MCF 10A (cell line): ENCODE measurements around the gene DEDD. TPM values are rescaled to one million over a fixed set of nuclear protein-coding genes. Genes with fewer than 3 reads are reported as not detected.

Source experiments
- BruUV-seq: library from RNA; stranded (reverse); fragments of 400-500 nt; replicated peaks from 2 replicates; lab custom pipeline; 2021; lab: Mats Ljungman, UMichigan
- CTCF ChIA-PET: fragments of 300-600 bp; sonication (Branson Sonifier 250); formaldehyde crosslinking; extraction: SDS; loops from one replicate; lab custom pipeline; 2021; ENCODE audit warnings: antibody characterized with exemption, inconsistent platforms; lab: Yijun Ruan, JAX
- POLR2A ChIA-PET: fragments of 300-600, 350-650 bp; sonication (Branson Sonifier 250); formaldehyde crosslinking; extraction: SDS; loops from one replicate; lab custom pipeline; 2020; ENCODE audit warnings: antibody characterized with exemption, inconsistent platforms; lab: Yijun Ruan, JAX
- DNase-seq: peaks from one replicate; pipeline ENCODE4 v3.0.0-alpha.2; 2018; ENCODE audit not compliant: unreplicated experiment
- H3K27ac Mint-ChIP-seq: one replicate; pipeline ENCODE4 v1.8.0; 2022; ENCODE audit warnings: mild to moderate bottlenecking, low read depth, mixed read lengths; ENCODE audit not compliant: unreplicated experiment
- H3K27me3 Mint-ChIP-seq: one replicate; pipeline ENCODE4 v1.8.0; 2022; ENCODE audit warnings: mixed read lengths; ENCODE audit not compliant: insufficient read depth, unreplicated experiment
- H3K36me3 Mint-ChIP-seq: one replicate; pipeline ENCODE4 v1.8.0; 2022; ENCODE audit warnings: mild to moderate bottlenecking, moderate library complexity, mixed read lengths; ENCODE audit not compliant: insufficient read depth, unreplicated experiment
- H3K4me1 Mint-ChIP-seq: one replicate; pipeline ENCODE4 v1.8.0; 2022; ENCODE audit warnings: mixed read lengths; ENCODE audit not compliant: insufficient read depth, unreplicated experiment
- H3K4me3 Mint-ChIP-seq: one replicate; pipeline ENCODE4 v1.8.0; 2022; ENCODE audit warnings: mild to moderate bottlenecking, moderate library complexity, mixed read lengths; ENCODE audit not compliant: unreplicated experiment
- H3K9me3 Mint-ChIP-seq: one replicate; pipeline ENCODE4 v1.8.0; 2022; ENCODE audit warnings: mixed read lengths; ENCODE audit not compliant: unreplicated experiment
- CTCF ChIP-seq: fragments of 200-600 bp; IDR thresholded peaks from one replicate; pipeline ENCODE4 v1.8.0; 2022; ENCODE audit warnings: antibody characterized with exemption, mild to moderate bottlenecking; ENCODE audit not compliant: unreplicated experiment
- intact Hi-C: fragments of 100-400 bp; cut with micrococcal nuclease; formaldehyde crosslinking; loops from 2 replicates; pipeline ENCODE4 v1.14.1; 2022
- total RNA-seq: library from RNA; stranded (reverse); gene quantifications from 2 replicates; pipeline ENCODE4 v1.2.3, GENCODE V29; 2022

Gene DEDD
- total RNA-seq, 1 experiment from 2014 or later: 73.6 TPM

- no TSS peak for BruUV-seq
- CTCF ChIA-PET: interaction anchor here (0.6 to 10.3 kb wide), 39 partner anchors 9 to 1053 kb away, joined by 3 to 331 read pairs (median 9); partner anchors contain the start of genes ARHGAP30, DEDD, F11R and NECTIN4
- H3K4me3 Mint-ChIP-seq: no peak within 1 kb of the TSS
- H3K27me3 Mint-ChIP-seq: no peaks in the 10 kb centered on the region
- intact Hi-C loops: loop anchor here (5.0 kb wide), 1 partner anchor 261 kb away; no protein-coding TSS in a partner anchor
- peak within 1 kb of the TSS; percentile 61 for H3K27ac Mint-ChIP-seq
- no peak for TF ChIP-seq CTCF
- POLR2A ChIA-PET: interaction anchor here (0.6 to 6.7 kb wide), 22 partner anchors 8 to 836 kb away, joined by 3 to 91 read pairs (median 4); partner anchors contain the start of genes DCAF8, DEDD, F11R and NIT1
- no peaks in the 10 kb centered on the region for H3K9me3 Mint-ChIP-seq
- H3K36me3 Mint-ChIP-seq: peaks cover 55% of the 10 kb centered on the region
- H3K4me1 Mint-ChIP-seq: peaks cover 37% of the 10 kb centered on the region
- DNase-seq: no peak
Measured at GRCh38 chr1:161098210-161099068, 34.0 kb downstream of the DEDD start, which contains the start of gene KLHDC9. Gene KLHDC9, plus strand, starts transcription at chr1:161098361. Its CDS starts 175 bp downstream, at chr1:161098536.

- no peaks in the 10 kb centered on the region for H3K9me3 Mint-ChIP-seq
- TF ChIP-seq CTCF: no peak
- DNase-seq: peak; percentile 91
- POLR2A ChIA-PET: interaction anchor here (0.6 to 6.7 kb wide), 27 partner anchors 8 to 583 kb away, joined by 3 to 91 read pairs (median 5); partner anchors contain the start of genes DEDD, F11R, NIT1 and PFDN2
- BruUV-seq: no TSS peak
- H3K4me3 Mint-ChIP-seq: no peak overlapping the region
- no peaks in the 10 kb centered on the region for H3K27me3 Mint-ChIP-seq
- intact Hi-C loops: loop anchor here (2.0 to 5.0 kb wide), 3 partner anchors 259 to 416 kb away; no protein-coding TSS in a partner anchor
- H3K36me3 Mint-ChIP-seq: peaks cover 36% of the 10 kb centered on the region
- peaks cover 49% of the 10 kb centered on the region for H3K4me1 Mint-ChIP-seq
- H3K27ac Mint-ChIP-seq: peak overlapping the region; percentile 61
- CTCF ChIA-PET: interaction anchor here (0.8 to 10.3 kb wide), 41 partner anchors 10 to 434 kb away, joined by 3 to 331 read pairs (median 7); partner anchors contain the start of genes ARHGAP30, F11R, ITLN2 and NECTIN4
Measured at GRCh38 chr1:161096530-161096929, 35.9 kb downstream of the DEDD start.

- Mint-ChIP-seq H3K27me3 (no peaks in the 10 kb centered on the region), H3K4me3 (no peak overlapping the region), H3K9me3 (no peaks in the 10 kb centered on the region), H3K4me1 (peaks cover 49% of the 10 kb centered on the region), H3K27ac (peak overlapping the region; percentile 61), H3K36me3 (peaks cover 31% of the 10 kb centered on the region)
- no peak for TF ChIP-seq CTCF
- CTCF ChIA-PET: interaction anchor here (0.5 to 10.3 kb wide), 27 partner anchors 9 to 434 kb away, joined by 3 to 331 read pairs (median 11); partner anchors contain the start of genes ARHGAP30, ITLN2, NECTIN4 and NIT1
- intact Hi-C loops: loop anchor here (2.0 to 5.0 kb wide), 3 partner anchors 259 to 415 kb away; no protein-coding TSS in a partner anchor
- no TSS peak for BruUV-seq
- POLR2A ChIA-PET: interaction anchor here (0.6 to 6.7 kb wide), 24 partner anchors 9 to 582 kb away, joined by 3 to 91 read pairs (median 5); partner anchors contain the start of genes DEDD, F11R, NIT1 and PFDN2
- DNase-seq: no peak
Measured at GRCh38 chr1:161096015-161096414, 36.5 kb downstream of the DEDD start.
